A204.1 (cell line): ENCODE measurements around the gene GYG2.
"Not testable (repeated sequence)": the region's sequence is repeated elsewhere in the genome, so short reads cannot be mapped to it uniquely, and the experiment has no call there.

Experiments used
- FAIRE-seq: peaks from 2 replicates; lab custom pipeline; 2012; peaks lifted over from hg19 to GRCh38; lab: Jason Lieb, UNC

The GYG2 gene

GRCh38 chrX:2903366-2903765 lies 74.6 kb downstream of the GYG2 start:
- FAIRE-seq: no peak

GRCh38 chrX:2907295-2907694 lies 78.6 kb downstream of the GYG2 start:
- no peak for FAIRE-seq

- no peak for FAIRE-seq
Measured at GRCh38 chrX:2908125-2908685, 79.5 kb downstream of the GYG2 start.

- FAIRE-seq: peak; percentile 94
Measured at GRCh38 chrX:2910109-2910508, 81.4 kb downstream of the GYG2 start.

GRCh38 chrX:2913118-2913517 lies 84.4 kb downstream of the GYG2 start:
- FAIRE-seq: no peak

- no peak for FAIRE-seq
Measured at GRCh38 chrX:2917767-2918166, 89.0 kb downstream of the GYG2 start.

- FAIRE-seq: no peak
Measured at GRCh38 chrX:2921193-2921592, 92.5 kb downstream of the GYG2 start.

GRCh38 chrX:2921750-2922149 lies 93.0 kb downstream of the GYG2 start:
- no peak for FAIRE-seq

GRCh38 chrX:2924151-2924550 lies 95.4 kb downstream of the GYG2 start:
- FAIRE-seq: no peak

- not testable (repeated sequence) for FAIRE-seq
Measured at GRCh38 chrX:2926255-2926654, 97.5 kb downstream of the GYG2 start.

GRCh38 chrX:2926664-2927275 lies 98.0 kb downstream of the GYG2 start:
- FAIRE-seq: no peak

- FAIRE-seq: no peak
Measured at GRCh38 chrX:2928191-2928582, 99.5 kb downstream of the GYG2 start.

- no peak for FAIRE-seq
Measured at GRCh38 chrX:2928583-2929434, 100.1 kb downstream of the GYG2 start, which contains the start of gene ARSD. ARSD (minus strand) TSS chrX:2929339; CDS start chrX:2929275, 64 bp downstream.

- no peak for FAIRE-seq
Measured at GRCh38 chrX:2931155-2931554, 102.4 kb downstream of the GYG2 start.

- no peak for FAIRE-seq
Measured at GRCh38 chrX:2931612-2932011, 102.9 kb downstream of the GYG2 start.
